Measurements from ENCODE around the gene IRAK1.

DNA sequence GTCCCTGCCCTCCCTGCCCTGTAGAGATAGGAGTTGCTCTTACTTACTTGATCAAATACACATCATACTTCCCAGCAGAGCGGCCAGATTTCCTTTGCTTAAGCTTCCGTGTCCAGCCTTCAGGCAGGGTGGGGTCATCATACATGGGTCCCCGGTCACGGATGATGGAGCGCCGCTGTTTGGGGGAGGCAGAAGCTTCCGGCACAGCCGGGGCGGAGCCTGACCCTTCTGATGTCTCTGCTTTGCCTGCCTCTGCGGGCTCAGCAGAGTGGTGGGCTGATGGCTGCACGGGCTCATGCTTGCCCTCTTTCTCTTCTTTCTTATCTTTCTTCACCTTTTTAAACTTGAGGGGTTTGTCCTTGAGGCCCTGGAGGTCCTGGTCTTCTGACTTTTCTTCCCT is 12.5 kb upstream of the IRAK1 start:
- no peak for TF ChIP-seq POLR2A (IDR thresholded peaks at IDR 0.05)
- TF ChIP-seq, protein P1, sequence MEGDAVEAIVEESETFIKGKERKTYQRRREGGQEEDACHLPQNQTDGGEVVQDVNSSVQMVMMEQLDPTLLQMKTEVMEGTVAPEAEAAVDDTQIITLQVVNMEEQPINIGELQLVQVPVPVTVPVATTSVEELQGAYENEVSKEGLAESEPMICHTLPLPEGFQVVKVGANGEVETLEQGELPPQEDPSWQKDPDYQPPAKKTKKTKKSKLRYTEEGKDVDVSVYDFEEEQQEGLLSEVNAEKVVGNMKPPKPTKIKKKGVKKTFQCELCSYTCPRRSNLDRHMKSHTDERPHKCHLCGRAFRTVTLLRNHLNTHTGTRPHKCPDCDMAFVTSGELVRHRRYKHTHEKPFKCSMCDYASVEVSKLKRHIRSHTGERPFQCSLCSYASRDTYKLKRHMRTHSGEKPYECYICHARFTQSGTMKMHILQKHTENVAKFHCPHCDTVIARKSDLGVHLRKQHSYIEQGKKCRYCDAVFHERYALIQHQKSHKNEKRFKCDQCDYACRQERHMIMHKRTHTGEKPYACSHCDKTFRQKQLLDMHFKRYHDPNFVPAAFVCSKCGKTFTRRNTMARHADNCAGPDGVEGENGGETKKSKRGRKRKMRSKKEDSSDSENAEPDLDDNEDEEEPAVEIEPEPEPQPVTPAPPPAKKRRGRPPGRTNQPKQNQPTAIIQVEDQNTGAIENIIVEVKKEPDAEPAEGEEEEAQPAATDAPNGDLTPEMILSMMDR (IDR thresholded peaks at IDR 0.05), result no peak
